HCT116 (cell line): Measurements from ENCODE around the gene PPIF. TPM values are rescaled to one million over a fixed set of nuclear protein-coding genes. Genes with fewer than 3 reads are reported as not detected.

Experiments
- ATAC-seq: fragments of 200-7000 bp; cut with Tn5 transposase; 2 replicates; pipeline ENCODE4 v1.9.1; 2020; ENCODE audit warnings: mild to moderate bottlenecking, moderate library complexity
- BruUV-seq: library from RNA; stranded (reverse); fragments of 400-500 nt; replicated peaks from 2 replicates; lab custom pipeline; 2021; lab: Mats Ljungman, UMichigan
- CTCF ChIA-PET: fragments of 300-600 bp; sonication (Branson Sonifier 250); formaldehyde crosslinking; loops from one replicate; lab custom pipeline; 2021; ENCODE audit warnings: antibody characterized with exemption; lab: Charles Lee
- POLR2A ChIA-PET: fragments of 300-600, 350-600 bp; sonication (Branson Sonifier 250); formaldehyde crosslinking; loops from one replicate; lab custom pipeline; 2021; ENCODE audit warnings: antibody characterized with exemption; lab: Charles Lee
- RAD21 ChIA-PET, 2 experiments: fragments of 300-600 bp; sonication (Branson Sonifier 250); formaldehyde crosslinking; loops; one replicate each; lab custom pipeline; 2023; ENCODE audit warnings: low total read pairs in 2 of 2; ENCODE audit not compliant: uncharacterized antibody in 2 of 2, unreplicated experiment in 2 of 2, low non-redundant PET in 1 of 2; lab: Charles Lee
- DNase-seq: peaks from one replicate; pipeline ENCODE4 v3.0.0-alpha.2; 2010; ENCODE audit warnings: low read depth, low spot score
- H2AFZ ChIP-seq: fragments of 200-600 bp; shearing (Covaris generic), sonication (generic); 2 replicates; pipeline ENCODE4 v1.6.1; 2017; ENCODE audit warnings: low read depth, mixed run types, mixed read lengths, antibody characterized with exemption, low read length; ENCODE audit not compliant: poor library complexity, severe bottlenecking
- H3K27ac ChIP-seq: 2 replicates; pipeline ENCODE4 v1.5.1; 2012; ENCODE audit warnings: low read depth, low read length
- H3K27me3 ChIP-seq: fragments of 200-600 bp; sonication (generic); 2 replicates; pipeline ENCODE4 v1.6.1; 2016; ENCODE audit warnings: mixed run types, low read length, mixed read lengths; ENCODE audit not compliant: insufficient read depth
- H3K36me3 ChIP-seq, 2 experiments: fragments of 200-500 bp in 1 of 2; fragments of 200-600 bp in 1 of 2; sonication (Bioruptor generic) in 1 of 2; sonication (generic) in 1 of 2; 2 replicates each; pipeline versions ENCODE4 v1.5.1 to v1.6.1; 2014 to 2016; ENCODE audit warnings: low read length in 2 of 2, inconsistent platforms in 1 of 2, mixed read lengths in 1 of 2, mixed run types in 1 of 2; ENCODE audit not compliant: insufficient read depth in 2 of 2, control insufficient read depth in 1 of 2
- H3K4me1 ChIP-seq, 2 experiments: fragments of 200-600 bp in 1 of 2; sonication (generic) in 1 of 2; 2 replicates each; pipeline versions ENCODE4 v1.5.1 to v1.6.1; 2012 to 2017; ENCODE audit warnings: low read length in 2 of 2, inconsistent platforms in 1 of 2, mild to moderate bottlenecking in 1 of 2, mixed read lengths in 1 of 2, mixed run types in 1 of 2, moderate library complexity in 1 of 2; ENCODE audit not compliant: insufficient read depth in 2 of 2, control insufficient read depth in 1 of 2
- H3K4me2 ChIP-seq: fragments of 200-600 bp; sonication (generic); 2 replicates; pipeline ENCODE4 v1.6.1; 2017; ENCODE audit warnings: mixed run types, low read length, mixed read lengths
- H3K4me3 ChIP-seq, 2 experiments: fragments of 200-600 bp in 1 of 2; sonication (generic) in 1 of 2; replicated peaks in 1 of 2; 2 replicates each; pipeline ENCODE4 v1.5.1; 2011 to 2016; ENCODE audit warnings: low read length in 2 of 2, control low read depth in 1 of 2, low read depth in 1 of 2, mild to moderate bottlenecking in 1 of 2, mixed read lengths in 1 of 2, mixed run types in 1 of 2
- H3K79me2 ChIP-seq: fragments of 200-600 bp; sonication (generic); 2 replicates; pipeline ENCODE4 v1.6.1; 2017; ENCODE audit warnings: mild to moderate bottlenecking, mixed run types, low read length, moderate library complexity, mixed read lengths; ENCODE audit not compliant: insufficient read depth
- H3K9ac ChIP-seq: fragments of 200-600 bp; sonication (generic); 2 replicates; pipeline ENCODE4 v1.6.1; 2016; ENCODE audit warnings: low read length, mixed read lengths
- H3K9me2 ChIP-seq: fragments of 200-600 bp; sonication (generic), shearing (Covaris generic); 2 replicates; pipeline ENCODE4 v1.6.1; 2017; ENCODE audit warnings: mixed run types, mild to moderate bottlenecking, moderate library complexity; ENCODE audit not compliant: insufficient read depth
- H3K9me3 ChIP-seq, 2 experiments: fragments of 200-500 bp in 1 of 2; fragments of 200-600 bp in 1 of 2; sonication (Bioruptor generic) in 1 of 2; sonication (generic) in 1 of 2; 2 replicates each; pipeline ENCODE4 v1.6.1; 2014 to 2017; ENCODE audit warnings: low read length in 2 of 2, mixed read lengths in 2 of 2, inconsistent platforms in 1 of 2, low read depth in 1 of 2, mild to moderate bottlenecking in 1 of 2, mixed run types in 1 of 2, moderate library complexity in 1 of 2; ENCODE audit not compliant: control insufficient read depth in 1 of 2, insufficient read depth in 1 of 2
- H4K20me1 ChIP-seq: fragments of 200-600 bp; sonication (generic), shearing (Covaris generic); 2 replicates; pipeline ENCODE4 v1.6.1; 2017; ENCODE audit warnings: mixed run types, mild to moderate bottlenecking, moderate library complexity; ENCODE audit not compliant: insufficient read depth
- ATF3 ChIP-seq: IDR thresholded peaks from 2 replicates; pipeline ENCODE4 v1.6.1; 2012
- CBX3 ChIP-seq: IDR thresholded peaks from 2 replicates; pipeline ENCODE4 v1.6.1; 2012; ENCODE audit warnings: low read depth
- CEBPB ChIP-seq: IDR thresholded peaks from 2 replicates; pipeline ENCODE4 v1.6.1; 2012; ENCODE audit warnings: low read depth
- EGR1 ChIP-seq: IDR thresholded peaks from 2 replicates; pipeline ENCODE4 v1.6.1; 2012; ENCODE audit warnings: low read depth
- ELF1 ChIP-seq: IDR thresholded peaks from 2 replicates; pipeline ENCODE4 v1.6.1; 2012; ENCODE audit warnings: low read depth, borderline replicate concordance
- FOSL1 ChIP-seq: IDR thresholded peaks from 2 replicates; pipeline ENCODE4 v1.6.1; 2012; ENCODE audit warnings: low read depth
- JUND ChIP-seq: IDR thresholded peaks from 2 replicates; pipeline ENCODE4 v1.6.1; 2012
- POLR2A ChIP-seq: IDR thresholded peaks from 2 replicates; pipeline ENCODE4 v1.7.0; 2011; ENCODE audit warnings: borderline replicate concordance; ENCODE audit not compliant: insufficient read depth, insufficient read length; ENCODE audit errors: extremely low read depth
- POLR2AphosphoS5 ChIP-seq: IDR thresholded peaks from 2 replicates; pipeline ENCODE4 v1.6.1; 2011; ENCODE audit warnings: mild to moderate bottlenecking, low read depth, low read length, moderate library complexity
- RAD21 ChIP-seq: IDR thresholded peaks from 2 replicates; pipeline ENCODE4 v1.6.1; 2012; ENCODE audit warnings: low read depth, mild to moderate bottlenecking
- SIN3A ChIP-seq: IDR thresholded peaks from 2 replicates; pipeline ENCODE4 v1.6.1; 2012; ENCODE audit warnings: low read depth
- SP1 ChIP-seq: IDR thresholded peaks from 2 replicates; pipeline ENCODE4 v1.6.1; 2012; ENCODE audit warnings: low read depth
- SRF ChIP-seq: IDR thresholded peaks from 2 replicates; pipeline ENCODE4 v1.6.1; 2012; ENCODE audit warnings: low read depth
- TCF7L2 ChIP-seq: IDR thresholded peaks from 2 replicates; pipeline ENCODE4 v1.7.0; 2011; ENCODE audit warnings: borderline replicate concordance, inconsistent platforms; ENCODE audit not compliant: insufficient read depth, insufficient read length; ENCODE audit errors: extremely low read depth
- ZBTB33 ChIP-seq: IDR thresholded peaks from 2 replicates; pipeline ENCODE4 v1.6.1; 2011; ENCODE audit warnings: mild to moderate bottlenecking, low read length, moderate library complexity; ENCODE audit not compliant: insufficient replicate concordance; ENCODE audit errors: extremely low read depth
- ZFX ChIP-seq: fragments of 450-650 bp; IDR thresholded peaks from 2 replicates; pipeline ENCODE4 v1.6.1; 2017
- intact Hi-C: fragments of 100-400 bp; cut with micrococcal nuclease; formaldehyde crosslinking; loops from 2 replicates; pipeline ENCODE4 v1.10.0; 2022
- total RNA-seq: library from RNA; stranded (reverse); gene quantifications from one replicate; pipeline ENCODE4 v1.2.1, GENCODE V29; 2021; ENCODE audit not compliant: unreplicated experiment
- TF ChIP-seq, protein P1 (sequence below), 3 experiments: fragments of 200-600 bp in 1 of 3; sonication (generic) in 1 of 3; IDR thresholded peaks in 2 of 3; conservative IDR thresholded peaks in 1 of 3; 2 replicates each; pipeline ENCODE4 v1.5.1; 2012 to 2017; ENCODE audit warnings: low read depth in 2 of 3, low read length in 2 of 3, antibody characterized with exemption in 1 of 3, borderline replicate concordance in 1 of 3, control low read depth in 1 of 3, mild to moderate bottlenecking in 1 of 3, mixed read lengths in 1 of 3, mixed run types in 1 of 3, moderate library complexity in 1 of 3; ENCODE audit not compliant: insufficient read depth in 1 of 3

Gene PPIF
- total RNA-seq, 1 experiment from 2014 or later: 85.0 TPM

GRCh38 chr10:79394664-79395063, 47.4 kb downstream of the PPIF start (continued):
- TF ChIP-seq ELF1: no peak
- no peak for TF ChIP-seq JUND
- TF ChIP-seq SP1: no peak
- TF ChIP-seq CEBPB: no peak
- no peak for TF ChIP-seq EGR1
- TF ChIP-seq RAD21: no peak
- no peak for TF ChIP-seq ZFX

GRCh38 chr10:79396520-79396919, 49.3 kb downstream of the PPIF start:
- Histone ChIP-seq H3K9me3 (no peaks in the 10 kb centered on the region), H3K9ac (no peak overlapping the region), H3K4me1 (peaks cover 0 to 6% of the 10 kb centered on the region in 2 experiments; a peak in 1 of 4 replicates), H2AFZ (no peak overlapping the region), H4K20me1 (no peaks in the 10 kb centered on the region), H3K36me3 (no peaks in the 10 kb centered on the region), H3K4me3 (no peak overlapping the region), H3K9me2 (no peaks in the 10 kb centered on the region), H3K27ac (no peak overlapping the region), H3K4me2 (no peak overlapping the region), H3K79me2 (no peaks in the 10 kb centered on the region), H3K27me3 (no peaks in the 10 kb centered on the region)
- intact Hi-C loops: no loop called here
- ATAC-seq (no peak), DNase-seq (no peak)
- BruUV-seq: no TSS peak
- RAD21 ChIA-PET: no interaction called here
- TF ChIP-seq TCF7L2 (no peak), POLR2AphosphoS5 (no peak), SRF (no peak), ELF1 (no peak), JUND (no peak)
- POLR2A ChIA-PET: no interaction called here
- CTCF ChIA-PET: interaction anchor here (2.6 kb wide), 1 partner anchor 22 kb away, joined by 8 read pairs; no protein-coding TSS in a partner anchor

- Histone ChIP-seq H3K27ac (no peak overlapping the region), H3K79me2 (no peaks in the 10 kb centered on the region), H3K27me3 (no peaks in the 10 kb centered on the region), H3K9me3 (no peaks in the 10 kb centered on the region), H2AFZ (no peak overlapping the region), H3K4me2 (no peak overlapping the region), H3K9me2 (no peaks in the 10 kb centered on the region), H3K4me1 (peaks cover 0 to 6% of the 10 kb centered on the region in 2 experiments; a peak in 1 of 4 replicates), H3K9ac (no peak overlapping the region), H4K20me1 (no peaks in the 10 kb centered on the region), H3K36me3 (no peaks in the 10 kb centered on the region), H3K4me3 (no peak overlapping the region)
- DNase-seq: no peak
- POLR2A ChIA-PET: no interaction called here
- intact Hi-C loops: no loop called here
- CTCF ChIA-PET: interaction anchor here (2.6 kb wide), 1 partner anchor 22 kb away, joined by 8 read pairs; no protein-coding TSS in a partner anchor
- no peak for ATAC-seq
- no TSS peak for BruUV-seq
- RAD21 ChIA-PET: no interaction called here
- no peak for TF ChIP-seq EGR1
- TF ChIP-seq, protein P1, sequence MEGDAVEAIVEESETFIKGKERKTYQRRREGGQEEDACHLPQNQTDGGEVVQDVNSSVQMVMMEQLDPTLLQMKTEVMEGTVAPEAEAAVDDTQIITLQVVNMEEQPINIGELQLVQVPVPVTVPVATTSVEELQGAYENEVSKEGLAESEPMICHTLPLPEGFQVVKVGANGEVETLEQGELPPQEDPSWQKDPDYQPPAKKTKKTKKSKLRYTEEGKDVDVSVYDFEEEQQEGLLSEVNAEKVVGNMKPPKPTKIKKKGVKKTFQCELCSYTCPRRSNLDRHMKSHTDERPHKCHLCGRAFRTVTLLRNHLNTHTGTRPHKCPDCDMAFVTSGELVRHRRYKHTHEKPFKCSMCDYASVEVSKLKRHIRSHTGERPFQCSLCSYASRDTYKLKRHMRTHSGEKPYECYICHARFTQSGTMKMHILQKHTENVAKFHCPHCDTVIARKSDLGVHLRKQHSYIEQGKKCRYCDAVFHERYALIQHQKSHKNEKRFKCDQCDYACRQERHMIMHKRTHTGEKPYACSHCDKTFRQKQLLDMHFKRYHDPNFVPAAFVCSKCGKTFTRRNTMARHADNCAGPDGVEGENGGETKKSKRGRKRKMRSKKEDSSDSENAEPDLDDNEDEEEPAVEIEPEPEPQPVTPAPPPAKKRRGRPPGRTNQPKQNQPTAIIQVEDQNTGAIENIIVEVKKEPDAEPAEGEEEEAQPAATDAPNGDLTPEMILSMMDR (IDR thresholded peaks at IDR 0.05 in 2 of 3, conservative IDR thresholded peaks at IDR 0.05 in 1 of 3; ENCODE audit: borderline replicate concordance in 1 of 3, insufficient read depth in 1 of 3, low read depth in 2 of 3, low read length in 2 of 3): no peak
- TF ChIP-seq JUND: no peak
- TF ChIP-seq POLR2A: no peak
- no peak for TF ChIP-seq RAD21
- no peak for TF ChIP-seq ATF3
- TF ChIP-seq ZBTB33: no peak
- no peak for TF ChIP-seq ZFX
- no peak for TF ChIP-seq SIN3A
- TF ChIP-seq FOSL1: no peak
- no peak for TF ChIP-seq SP1
- TF ChIP-seq TCF7L2: no peak
- no peak for TF ChIP-seq ELF1
- no peak for TF ChIP-seq CBX3
- TF ChIP-seq CEBPB: no peak
Measured at GRCh38 chr10:79397051-79397450, 49.8 kb downstream of the PPIF start.
